Colonic mucosa (tissue), 4 donors: ENCODE data around the gene EPX. TPM values are rescaled to one million over a fixed set of nuclear protein-coding genes. Genes with fewer than 3 reads are reported as not detected.

Source experiments
- DNase-seq: peaks from one replicate; pipeline ENCODE4 v3.0.0-alpha.2; 2020
- H3K27ac ChIP-seq: fragments of 200-600 bp; one replicate; pipeline ENCODE4 v1.8.0; 2021
- H3K27me3 ChIP-seq: fragments of 200-600 bp; one replicate; pipeline ENCODE4 v1.8.0; 2021
- H3K36me3 ChIP-seq: fragments of 200-600 bp; one replicate; pipeline ENCODE4 v1.8.0; 2021
- H3K4me1 ChIP-seq: fragments of 200-600 bp; one replicate; pipeline ENCODE4 v1.8.0; 2021; ENCODE audit warnings: mild to moderate bottlenecking
- H3K4me3 ChIP-seq: fragments of 200-600 bp; one replicate; pipeline ENCODE4 v1.8.0; 2021
- H3K9ac ChIP-seq, 2 donors: one replicate each; pipeline ENCODE4 v1.7.0; 2013; ENCODE audit warnings: control low read depth in 2 of 2, low read depth in 2 of 2, low read length in 2 of 2
- H3K9me3 ChIP-seq: fragments of 200-600 bp; one replicate; pipeline ENCODE4 v1.8.0; 2021
- intact Hi-C: fragments of 100-400 bp; cut with DNase I; formaldehyde crosslinking; loops from one replicate; pipeline ENCODE4 v1.14.1; 2022
- total RNA-seq, 2 donors: library from RNA; stranded (reverse); fragmentation: NEBNext Ultra II Directional in 1 of 2; extraction: Animal tissue kit (Norgen Biotek cat#: 25700) in 1 of 2; gene quantifications; one replicate each; pipeline ENCODE4 v1.2.1, GENCODE V29; 2021
- TF ChIP-seq, protein P1 (sequence below): fragments of 200-600 bp; IDR thresholded peaks from one replicate; pipeline ENCODE4 v1.8.0; 2022; ENCODE audit warnings: antibody characterized with exemption, mild to moderate bottlenecking
- donor health status: healthy.
- donor health status: DM: no; HTN: no; CAD: no.
- donor health status: DM: no; HTN: no; CAD: no.

EPX gene
- total RNA-seq, 2 donors from 2014 or later: not detected

DNA sequence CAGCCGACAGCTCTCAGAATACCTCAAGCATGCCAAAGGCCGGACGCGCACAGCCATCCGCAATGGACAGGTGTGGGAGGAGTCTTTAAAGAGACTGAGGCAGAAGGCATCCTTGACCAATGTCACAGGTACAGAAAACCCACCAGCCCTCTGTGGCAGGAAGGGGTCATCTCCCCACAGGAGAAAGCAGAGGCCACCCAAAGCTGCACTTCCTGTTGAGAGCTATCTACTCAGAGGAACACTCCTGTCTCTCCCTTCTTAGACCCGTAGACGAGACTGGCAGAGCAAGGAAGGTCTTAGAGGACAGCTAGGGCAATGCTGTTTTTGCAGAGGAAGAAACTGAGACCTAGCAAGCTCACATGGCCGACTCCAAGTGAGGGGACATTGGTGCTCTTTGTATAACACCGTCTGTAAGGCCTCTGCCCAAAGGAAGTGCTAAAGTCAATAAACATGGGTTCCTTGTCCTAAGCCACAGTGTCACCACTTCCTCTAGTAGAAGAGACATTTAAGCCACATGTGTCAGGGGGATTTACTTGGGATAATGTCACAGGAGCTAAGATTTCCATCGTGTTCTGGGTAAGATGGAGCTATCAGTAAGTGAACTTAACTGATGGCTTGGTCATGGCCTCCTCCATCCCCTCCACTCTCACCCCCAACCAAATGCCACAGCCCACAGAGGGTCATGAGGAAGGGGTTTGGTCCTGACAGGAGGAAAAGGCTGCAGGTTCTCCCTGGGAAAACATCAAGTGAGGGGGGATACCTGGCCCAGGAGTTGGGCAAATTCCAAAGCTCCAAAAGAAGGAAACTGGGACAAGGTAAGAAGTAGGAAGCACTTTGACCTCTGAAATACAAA, 55.2 kb downstream of the EPX start:
- no peak overlapping the region for H3K27ac ChIP-seq
- H3K4me1 ChIP-seq: peaks cover 7% of the 10 kb centered on the region
- H3K36me3 ChIP-seq: no peaks in the 10 kb centered on the region
- intact Hi-C loops: no loop called here
- no peak for DNase-seq
- no peak overlapping the region for H3K9ac ChIP-seq
- H3K4me3 ChIP-seq: no peak overlapping the region
- no peaks in the 10 kb centered on the region for H3K9me3 ChIP-seq
- TF ChIP-seq, protein P1, sequence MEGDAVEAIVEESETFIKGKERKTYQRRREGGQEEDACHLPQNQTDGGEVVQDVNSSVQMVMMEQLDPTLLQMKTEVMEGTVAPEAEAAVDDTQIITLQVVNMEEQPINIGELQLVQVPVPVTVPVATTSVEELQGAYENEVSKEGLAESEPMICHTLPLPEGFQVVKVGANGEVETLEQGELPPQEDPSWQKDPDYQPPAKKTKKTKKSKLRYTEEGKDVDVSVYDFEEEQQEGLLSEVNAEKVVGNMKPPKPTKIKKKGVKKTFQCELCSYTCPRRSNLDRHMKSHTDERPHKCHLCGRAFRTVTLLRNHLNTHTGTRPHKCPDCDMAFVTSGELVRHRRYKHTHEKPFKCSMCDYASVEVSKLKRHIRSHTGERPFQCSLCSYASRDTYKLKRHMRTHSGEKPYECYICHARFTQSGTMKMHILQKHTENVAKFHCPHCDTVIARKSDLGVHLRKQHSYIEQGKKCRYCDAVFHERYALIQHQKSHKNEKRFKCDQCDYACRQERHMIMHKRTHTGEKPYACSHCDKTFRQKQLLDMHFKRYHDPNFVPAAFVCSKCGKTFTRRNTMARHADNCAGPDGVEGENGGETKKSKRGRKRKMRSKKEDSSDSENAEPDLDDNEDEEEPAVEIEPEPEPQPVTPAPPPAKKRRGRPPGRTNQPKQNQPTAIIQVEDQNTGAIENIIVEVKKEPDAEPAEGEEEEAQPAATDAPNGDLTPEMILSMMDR: no peak
- H3K27me3 ChIP-seq: no peaks in the 10 kb centered on the region

DNA sequence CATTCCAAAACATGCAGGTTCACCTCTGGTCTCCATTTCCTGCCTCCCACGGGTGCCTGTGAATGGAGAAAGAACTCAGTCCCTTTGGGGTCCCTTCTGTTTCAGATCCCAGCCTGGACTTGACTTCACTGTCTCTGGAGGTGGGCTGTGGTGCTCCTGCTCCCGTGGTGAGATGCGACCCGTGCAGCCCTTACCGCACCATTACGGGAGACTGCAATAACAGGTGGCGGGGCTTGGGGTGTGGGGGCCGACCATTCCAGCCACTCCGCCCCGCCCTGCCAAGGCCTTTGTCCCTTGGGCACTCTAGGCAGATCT, 56.4 kb downstream of the EPX start:
- intact Hi-C loops: no loop called here
- no peak for DNase-seq

DNA sequence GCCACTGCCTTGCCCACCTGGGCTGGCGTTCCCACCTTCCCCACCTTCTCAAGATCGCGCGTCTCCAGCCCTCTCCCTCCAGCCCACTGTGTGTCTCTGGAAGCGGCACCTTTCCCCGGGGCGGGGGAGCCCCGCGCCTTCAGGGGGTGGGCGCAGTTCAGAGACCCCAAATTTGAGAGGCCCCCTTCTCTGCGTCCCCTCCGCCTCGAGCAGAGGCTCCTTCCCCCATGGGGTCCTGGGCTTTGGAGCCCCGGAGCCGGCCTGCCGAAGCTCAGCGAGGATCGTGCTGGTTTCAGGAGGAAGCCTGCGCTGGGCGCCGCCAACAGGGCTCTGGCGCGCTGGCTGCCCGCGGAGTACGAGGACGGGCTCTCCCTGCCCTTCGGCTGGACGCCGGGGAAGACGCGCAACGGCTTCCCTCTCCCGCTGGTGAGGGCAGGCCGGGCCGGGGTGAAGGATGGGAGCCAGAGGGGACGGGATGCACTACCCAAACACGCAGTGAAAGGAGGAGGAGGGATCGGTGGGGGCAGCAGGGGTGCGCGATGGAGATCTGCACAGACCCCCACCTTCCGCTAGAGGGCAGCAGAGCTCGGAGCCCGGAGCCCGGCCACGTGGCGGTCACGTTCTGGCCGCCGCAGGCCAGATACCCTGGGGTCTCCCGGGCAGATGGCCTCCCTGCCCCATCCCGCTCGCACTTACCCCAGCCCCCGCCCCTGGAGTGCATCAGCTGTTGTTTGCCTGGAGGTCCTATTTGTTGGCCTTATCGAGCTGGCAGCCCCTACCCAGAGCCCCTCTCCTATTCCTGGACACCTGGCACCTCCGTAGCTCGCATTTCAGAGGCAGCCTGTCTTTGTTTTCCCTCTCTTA, 57.0 kb downstream of the EPX start:
- peak overlapping the region; percentile 37 for H3K4me3 ChIP-seq
- intact Hi-C loops: no loop called here
- peaks cover 7% of the 10 kb centered on the region for H3K4me1 ChIP-seq
- DNase-seq: peak; percentile 67
- H3K27me3 ChIP-seq: no peaks in the 10 kb centered on the region
- TF ChIP-seq, protein P1: peak; percentile 96
- peak overlapping the region in 1 of 2 donors; percentile 44 for H3K9ac ChIP-seq
- H3K27ac ChIP-seq: no peak overlapping the region
- no peaks in the 10 kb centered on the region for H3K9me3 ChIP-seq
- no peaks in the 10 kb centered on the region for H3K36me3 ChIP-seq

More for the DNA sequence above, 56.4 kb downstream of the EPX start:
- Histone ChIP-seq H3K27me3 (no peaks in the 10 kb centered on the region), H3K9ac (no peak overlapping the region), H3K4me3 (peak overlapping the region; percentile 37), H3K27ac (no peak overlapping the region), H3K4me1 (peaks cover 7% of the 10 kb centered on the region), H3K9me3 (no peaks in the 10 kb centered on the region), H3K36me3 (no peaks in the 10 kb centered on the region)
- TF ChIP-seq, protein P1: no peak

DNA sequence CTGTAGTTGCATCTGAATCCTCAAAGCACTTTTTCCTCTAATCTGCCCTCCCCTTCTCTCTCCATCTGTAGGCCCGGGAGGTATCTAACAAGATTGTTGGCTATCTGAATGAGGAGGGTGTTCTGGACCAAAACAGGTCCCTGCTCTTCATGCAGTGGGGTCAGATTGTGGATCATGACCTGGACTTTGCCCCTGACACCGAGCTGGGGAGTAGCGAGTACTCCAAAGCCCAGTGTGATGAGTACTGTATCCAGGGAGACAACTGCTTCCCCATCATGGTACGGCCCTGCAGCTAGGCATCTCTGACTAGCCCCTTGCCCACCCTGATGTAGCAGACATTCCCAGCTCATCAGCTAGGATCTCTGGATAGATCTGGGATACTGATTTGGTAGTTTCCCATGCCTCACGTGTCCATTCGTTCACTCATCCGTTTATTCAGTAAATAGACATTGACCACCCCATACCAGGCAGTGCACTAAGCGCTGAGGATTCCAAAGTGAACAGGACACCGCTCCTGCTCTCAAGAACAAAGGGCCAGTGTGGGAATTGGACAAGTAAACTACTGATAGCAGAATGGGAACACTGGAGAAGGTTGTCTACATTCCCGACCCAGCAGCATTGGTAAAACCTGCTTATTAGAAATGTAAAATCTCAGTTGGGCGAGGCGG, 58.0 kb downstream of the EPX start:
- DNase-seq: no peak
- Histone ChIP-seq H3K4me1 (peaks cover 7% of the 10 kb centered on the region), H3K4me3 (no peak overlapping the region), H3K9me3 (no peaks in the 10 kb centered on the region), H3K27ac (no peak overlapping the region), H3K36me3 (no peaks in the 10 kb centered on the region), H3K27me3 (no peaks in the 10 kb centered on the region), H3K9ac (no peak overlapping the region)
- intact Hi-C loops: no loop called here
- TF ChIP-seq, protein P1: no peak

DNA sequence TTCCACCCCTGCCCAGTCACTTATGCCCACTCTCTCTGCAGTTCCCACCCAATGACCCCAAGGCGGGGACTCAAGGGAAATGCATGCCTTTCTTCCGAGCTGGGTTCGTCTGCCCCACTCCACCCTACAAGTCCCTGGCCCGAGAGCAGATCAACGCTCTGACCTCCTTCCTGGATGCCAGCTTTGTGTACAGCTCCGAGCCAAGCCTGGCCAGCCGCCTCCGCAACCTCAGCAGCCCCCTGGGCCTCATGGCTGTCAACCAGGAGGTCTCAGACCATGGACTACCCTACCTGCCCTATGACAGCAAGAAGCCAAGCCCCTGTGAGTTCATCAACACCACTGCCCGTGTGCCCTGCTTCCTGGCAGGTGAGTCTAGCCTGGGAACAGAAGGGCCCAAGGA, 59.6 kb downstream of the EPX start:
- Histone ChIP-seq H3K9me3 (no peaks in the 10 kb centered on the region), H3K36me3 (no peaks in the 10 kb centered on the region), H3K9ac (no peak overlapping the region), H3K27me3 (no peaks in the 10 kb centered on the region), H3K4me1 (peaks cover 7% of the 10 kb centered on the region), H3K27ac (no peak overlapping the region), H3K4me3 (no peak overlapping the region)
- TF ChIP-seq, protein P1: no peak
- DNase-seq: no peak
- intact Hi-C loops: no loop called here
